ENCODE results near the gene RXRA. TPM values are rescaled to one million over a fixed set of nuclear protein-coding genes. Genes with fewer than 3 reads are reported as not detected.

RXRA gene
- total RNA-seq, 2 donors from 2014 or later = 34.5 to 50.8 TPM

GRCh38 chr9:134369416-134370212 lies 43.4 kb downstream of the RXRA start:
- H3K4me3 ChIP-seq = no peak overlapping the region
- no peaks in the 10 kb centered on the region for H3K36me3 ChIP-seq
- H3K27ac ChIP-seq = no peak overlapping the region
- TF ChIP-seq, protein P1, sequence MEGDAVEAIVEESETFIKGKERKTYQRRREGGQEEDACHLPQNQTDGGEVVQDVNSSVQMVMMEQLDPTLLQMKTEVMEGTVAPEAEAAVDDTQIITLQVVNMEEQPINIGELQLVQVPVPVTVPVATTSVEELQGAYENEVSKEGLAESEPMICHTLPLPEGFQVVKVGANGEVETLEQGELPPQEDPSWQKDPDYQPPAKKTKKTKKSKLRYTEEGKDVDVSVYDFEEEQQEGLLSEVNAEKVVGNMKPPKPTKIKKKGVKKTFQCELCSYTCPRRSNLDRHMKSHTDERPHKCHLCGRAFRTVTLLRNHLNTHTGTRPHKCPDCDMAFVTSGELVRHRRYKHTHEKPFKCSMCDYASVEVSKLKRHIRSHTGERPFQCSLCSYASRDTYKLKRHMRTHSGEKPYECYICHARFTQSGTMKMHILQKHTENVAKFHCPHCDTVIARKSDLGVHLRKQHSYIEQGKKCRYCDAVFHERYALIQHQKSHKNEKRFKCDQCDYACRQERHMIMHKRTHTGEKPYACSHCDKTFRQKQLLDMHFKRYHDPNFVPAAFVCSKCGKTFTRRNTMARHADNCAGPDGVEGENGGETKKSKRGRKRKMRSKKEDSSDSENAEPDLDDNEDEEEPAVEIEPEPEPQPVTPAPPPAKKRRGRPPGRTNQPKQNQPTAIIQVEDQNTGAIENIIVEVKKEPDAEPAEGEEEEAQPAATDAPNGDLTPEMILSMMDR (IDR thresholded peaks at IDR 0.05) = no peak
- DNase-seq (ENCODE audit: low spot score) = no peak
- no peaks in the 10 kb centered on the region for H3K27me3 ChIP-seq
- H3K4me1 ChIP-seq = peaks cover 0 to 94% of the 10 kb centered on the region in 2 donors
- H3K9me3 ChIP-seq = no peaks in the 10 kb centered on the region

- DNase-seq (ENCODE audit: low spot score) = no peak
- peaks cover 0 to 94% of the 10 kb centered on the region in 2 donors for H3K4me1 ChIP-seq
- H3K4me3 ChIP-seq = no peak overlapping the region
- H3K27me3 ChIP-seq = no peaks in the 10 kb centered on the region
- TF ChIP-seq, protein P1 (IDR thresholded peaks at IDR 0.05) = no peak
- H3K9me3 ChIP-seq = no peaks in the 10 kb centered on the region
- H3K36me3 ChIP-seq = no peaks in the 10 kb centered on the region
- H3K27ac ChIP-seq = peak overlapping the region in 1 of 2 donors; percentile 66
Measured at GRCh38 chr9:134370213-134370492, 43.9 kb downstream of the RXRA start.

GRCh38 chr9:134370638-134371037 lies 44.4 kb downstream of the RXRA start:
- Histone ChIP-seq H3K27ac (peak overlapping the region in 1 of 2 donors; percentile 66), H3K36me3 (no peaks in the 10 kb centered on the region), H3K4me3 (no peak overlapping the region), H3K4me1 (peaks cover 0 to 94% of the 10 kb centered on the region in 2 donors), H3K27me3 (no peaks in the 10 kb centered on the region), H3K9me3 (no peaks in the 10 kb centered on the region)
- TF ChIP-seq, protein P1 (IDR thresholded peaks at IDR 0.05) = no peak
- DNase-seq (ENCODE audit: low spot score) = no peak

GRCh38 chr9:134371731-134372130 lies 45.5 kb downstream of the RXRA start:
- peak; percentile 78 for DNase-seq (ENCODE audit: low spot score)
- H3K27ac ChIP-seq = peak overlapping the region; percentile 38 to 86
- TF ChIP-seq, protein P1 (IDR thresholded peaks at IDR 0.05) = no peak
- H3K9me3 ChIP-seq = no peaks in the 10 kb centered on the region
- H3K27me3 ChIP-seq = no peaks in the 10 kb centered on the region
- H3K4me3 ChIP-seq = no peak overlapping the region
- peaks cover 0 to 94% of the 10 kb centered on the region in 2 donors for H3K4me1 ChIP-seq
- no peaks in the 10 kb centered on the region for H3K36me3 ChIP-seq

DNA sequence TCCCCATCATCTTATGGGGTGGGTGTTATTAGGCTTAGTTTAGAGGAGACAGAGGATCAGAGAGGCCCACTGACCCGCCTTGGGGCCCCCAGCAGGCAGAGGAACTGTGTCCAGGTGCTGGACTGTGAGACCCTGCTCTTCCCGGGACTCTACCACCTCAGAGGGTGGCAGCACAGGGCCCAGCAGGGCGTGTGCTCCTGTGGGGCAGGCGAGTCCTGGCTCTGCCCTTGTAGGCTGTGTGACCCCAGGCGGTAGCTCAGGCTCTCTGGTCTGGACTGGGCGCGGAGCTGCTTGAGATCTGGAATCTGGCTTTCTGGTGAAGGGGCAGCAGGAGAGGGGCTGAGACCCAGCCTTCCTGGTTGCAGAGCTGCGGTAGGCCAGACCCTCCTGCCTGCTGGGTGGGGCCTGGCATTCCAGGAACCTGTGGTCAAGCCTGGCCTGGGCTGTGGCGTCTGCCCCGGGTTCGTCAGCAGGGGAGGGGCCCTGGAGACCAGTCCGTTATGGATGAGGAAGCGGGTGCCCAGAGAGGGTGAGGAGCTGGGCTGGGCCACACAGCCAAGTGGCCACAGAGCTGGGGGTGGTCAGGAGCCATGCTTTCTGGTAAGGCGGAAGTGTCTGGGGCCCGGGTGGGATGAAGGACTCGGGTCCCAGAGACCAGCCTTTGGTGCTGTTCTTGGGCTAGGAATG lies 46.5 kb downstream of the RXRA start:
- H3K27ac ChIP-seq = peak overlapping the region; percentile 38 to 86
- H3K9me3 ChIP-seq = no peaks in the 10 kb centered on the region
- no peaks in the 10 kb centered on the region for H3K36me3 ChIP-seq
- no peak overlapping the region for H3K4me3 ChIP-seq
- TF ChIP-seq, protein P1 (IDR thresholded peaks at IDR 0.05) = no peak
- H3K4me1 ChIP-seq = peaks cover 0 to 94% of the 10 kb centered on the region in 2 donors
- DNase-seq (ENCODE audit: low spot score) = peak; percentile 82
- no peaks in the 10 kb centered on the region for H3K27me3 ChIP-seq

All from right atrium auricular region (tissue), 2 donors.